Posterior cingulate gyrus (tissue), 11 donors: ENCODE data around the gene GDPD5.

Source experiments
- DNase-seq, 10 donors: peaks; one replicate each; pipeline versions ENCODE4 v3.0.0 to v3.0.0-alpha.2; 2020 to 2021; ENCODE audit warnings: mixed read lengths in 3 of 10
- intact Hi-C: fragments of 100-400 bp; cut with DNase I; formaldehyde crosslinking; loops from one replicate; pipeline ENCODE4 v1.15.1; 2023

Gene GDPD5

GRCh38 chr11:75461151-75461550 lies 64.6 kb downstream of the GDPD5 start:
- DNase-seq, result no peak
- intact Hi-C loops, result no loop called here

- intact Hi-C loops, result no loop called here
- no peak for DNase-seq
These were observed 69.1 kb downstream of the GDPD5 start for GRCh38 chr11:75456596-75457183.

- DNase-seq, result no peak
- intact Hi-C loops, result no loop called here
These were observed 70.8 kb downstream of the GDPD5 start for GRCh38 chr11:75454987-75455386.

- intact Hi-C loops, result no loop called here
- no peak for DNase-seq
These were observed 71.7 kb downstream of the GDPD5 start for GRCh38 chr11:75453916-75454655.

GRCh38 chr11:75450826-75451821 lies 74.6 kb downstream of the GDPD5 start:
- intact Hi-C loops, result no loop called here
- no peak for DNase-seq

- intact Hi-C loops, result no loop called here
- DNase-seq, result no peak
These were observed 75.5 kb downstream of the GDPD5 start for GRCh38 chr11:75450236-75450635.

- no peak for DNase-seq
These were observed 76.0 kb downstream of the GDPD5 start for GRCh38 chr11:75449776-75450175.

GRCh38 chr11:75449271-75449670 lies 76.5 kb downstream of the GDPD5 start:
- intact Hi-C loops, result loop anchor here (10.0 kb wide), 1 partner anchor 64 kb away; no protein-coding TSS in a partner anchor
- no peak for DNase-seq

More at GRCh38 chr11:75449776-75450175, 76.0 kb downstream of the GDPD5 start:
- intact Hi-C loops, result loop anchor here (10.0 kb wide), 1 partner anchor 65 kb away; no protein-coding TSS in a partner anchor

- intact Hi-C loops, result loop anchor here (10.0 kb wide), 1 partner anchor 63 kb away; no protein-coding TSS in a partner anchor
- DNase-seq, result no peak
These were observed 78.3 kb downstream of the GDPD5 start for GRCh38 chr11:75447415-75447814.

GRCh38 chr11:75445315-75445953 lies 80.3 kb downstream of the GDPD5 start:
- intact Hi-C loops, result loop anchor here (1.0 to 10.0 kb wide), 2 partner anchors 61 to 87 kb away; no protein-coding TSS in a partner anchor
- DNase-seq, result peak; percentile 55 to 95 (median 81)

- intact Hi-C loops, result loop anchor here (10.0 kb wide), 1 partner anchor 58 kb away; no protein-coding TSS in a partner anchor
- no peak for DNase-seq
These were observed 82.7 kb downstream of the GDPD5 start for GRCh38 chr11:75443043-75443442.

- intact Hi-C loops, result loop anchor here (10.0 kb wide), 1 partner anchor 58 kb away; no protein-coding TSS in a partner anchor
These were observed 83.4 kb downstream of the GDPD5 start for GRCh38 chr11:75442161-75442885.

GRCh38 chr11:75441804-75442132 lies 84.0 kb downstream of the GDPD5 start:
- no peak for DNase-seq
- intact Hi-C loops, result loop anchor here (10.0 kb wide), 1 partner anchor 57 kb away; no protein-coding TSS in a partner anchor

More at GRCh38 chr11:75442161-75442885, 83.4 kb downstream of the GDPD5 start:
- DNase-seq, result no peak

GRCh38 chr11:75440960-75441803 lies 84.6 kb downstream of the GDPD5 start:
- DNase-seq, result peak in 1 of 10 donors; percentile 75
- intact Hi-C loops, result loop anchor here (10.0 kb wide), 1 partner anchor 56 kb away; no protein-coding TSS in a partner anchor

- intact Hi-C loops, result loop anchor here (10.0 kb wide), 1 partner anchor 55 kb away; no protein-coding TSS in a partner anchor
- DNase-seq, result peak in 1 of 10 donors; percentile 60
These were observed 86.1 kb downstream of the GDPD5 start for GRCh38 chr11:75439495-75440120.

- peak in 1 of 10 donors; percentile 23 for DNase-seq
- intact Hi-C loops, result no loop called here
These were observed 86.7 kb downstream of the GDPD5 start for GRCh38 chr11:75439026-75439425.

- DNase-seq, result peak in 1 of 10 donors; percentile 42
- intact Hi-C loops, result no loop called here
These were observed 87.6 kb downstream of the GDPD5 start for GRCh38 chr11:75437966-75438659.
